Measurements from ENCODE around the gene FHOD3.

Gene FHOD3

GRCh38 chr18:36377626-36378025 lies 80.1 kb downstream of the FHOD3 start:
- H4K20me1 ChIP-seq (ENCODE audit: insufficient read depth, low read length, poor library complexity, severe bottlenecking) = no peaks in the 10 kb centered on the region
- H3K4me3 ChIP-seq (ENCODE audit: low read length, poor library complexity, severe bottlenecking) = no peak overlapping the region
- no peaks in the 10 kb centered on the region for H3F3A ChIP-seq (ENCODE audit: low read depth)

GRCh38 chr18:36378205-36378604 lies 80.7 kb downstream of the FHOD3 start:
- H3K4me1 ChIP-seq (ENCODE audit: insufficient read depth, low read length, poor library complexity, severe bottlenecking) = no peaks in the 10 kb centered on the region
- no peaks in the 10 kb centered on the region for H3K27me3 ChIP-seq (ENCODE audit: insufficient read depth, low read length, poor library complexity, severe bottlenecking)
- H3K4me3 ChIP-seq (ENCODE audit: low read length, poor library complexity, severe bottlenecking) = no peak overlapping the region
- TF ChIP-seq CTCF (conservative IDR thresholded peaks at IDR 0.05; ENCODE audit: low read length) = no peak
- no peak for TF ChIP-seq EZH2phosphoT487 (IDR thresholded peaks at IDR 0.05; ENCODE audit: borderline replicate concordance)
- H3K9me3 ChIP-seq (ENCODE audit: insufficient read depth, low read depth, low read length) = no peaks in the 10 kb centered on the region
- H4K20me1 ChIP-seq (ENCODE audit: insufficient read depth, low read length, poor library complexity, severe bottlenecking) = no peaks in the 10 kb centered on the region
- H3K36me3 ChIP-seq (ENCODE audit: insufficient read depth, low read length) = no peaks in the 10 kb centered on the region
- no peaks in the 10 kb centered on the region for H3K9me2 ChIP-seq (replicated peaks; ENCODE audit: low read depth, low read length)
- H3K79me2 ChIP-seq (ENCODE audit: insufficient read depth, low read length) = no peaks in the 10 kb centered on the region
- H2AFZ ChIP-seq (ENCODE audit: low read length) = no peak overlapping the region
- no peak overlapping the region for H3K4me2 ChIP-seq (ENCODE audit: low read depth, low read length, poor library complexity, severe bottlenecking)
- no peaks in the 10 kb centered on the region for H3F3A ChIP-seq (ENCODE audit: low read depth)
- no peak overlapping the region for H3K9ac ChIP-seq (ENCODE audit: low read depth, low read length, poor library complexity, severe bottlenecking)

More at GRCh38 chr18:36377626-36378025, 80.1 kb downstream of the FHOD3 start:
- Histone ChIP-seq H3K9me3 (ENCODE audit: insufficient read depth, low read depth, low read length) (no peaks in the 10 kb centered on the region), H3K9ac (ENCODE audit: low read depth, low read length, poor library complexity, severe bottlenecking) (no peak overlapping the region), H3K4me1 (ENCODE audit: insufficient read depth, low read length, poor library complexity, severe bottlenecking) (no peaks in the 10 kb centered on the region), H3K36me3 (ENCODE audit: insufficient read depth, low read length) (no peaks in the 10 kb centered on the region), H3K27me3 (ENCODE audit: insufficient read depth, low read length, poor library complexity, severe bottlenecking) (no peaks in the 10 kb centered on the region), H3K4me2 (ENCODE audit: low read depth, low read length, poor library complexity, severe bottlenecking) (no peak overlapping the region), H2AFZ (ENCODE audit: low read length) (no peak overlapping the region), H3K9me2 (replicated peaks; ENCODE audit: low read depth, low read length) (no peaks in the 10 kb centered on the region), H3K79me2 (ENCODE audit: insufficient read depth, low read length) (no peaks in the 10 kb centered on the region)
- TF ChIP-seq EZH2phosphoT487 (IDR thresholded peaks at IDR 0.05; ENCODE audit: borderline replicate concordance) = no peak
- TF ChIP-seq CTCF (conservative IDR thresholded peaks at IDR 0.05; ENCODE audit: low read length) = no peak

GRCh38 chr18:36379435-36379984 lies 82.0 kb downstream of the FHOD3 start:
- H3K27me3 ChIP-seq (ENCODE audit: insufficient read depth, low read length, poor library complexity, severe bottlenecking) = no peaks in the 10 kb centered on the region
- no peaks in the 10 kb centered on the region for H3K9me3 ChIP-seq (ENCODE audit: insufficient read depth, low read depth, low read length)
- H4K20me1 ChIP-seq (ENCODE audit: insufficient read depth, low read length, poor library complexity, severe bottlenecking) = no peaks in the 10 kb centered on the region
- H3K9me2 ChIP-seq (replicated peaks; ENCODE audit: low read depth, low read length) = no peaks in the 10 kb centered on the region
- no peaks in the 10 kb centered on the region for H3K4me1 ChIP-seq (ENCODE audit: insufficient read depth, low read length, poor library complexity, severe bottlenecking)
- no peaks in the 10 kb centered on the region for H3K79me2 ChIP-seq (ENCODE audit: insufficient read depth, low read length)
- TF ChIP-seq CTCF (conservative IDR thresholded peaks at IDR 0.05; ENCODE audit: low read length) (no peak), EZH2phosphoT487 (IDR thresholded peaks at IDR 0.05; ENCODE audit: borderline replicate concordance) (no peak)
- no peak overlapping the region for H3K4me3 ChIP-seq (ENCODE audit: low read length, poor library complexity, severe bottlenecking)
- H3K4me2 ChIP-seq (ENCODE audit: low read depth, low read length, poor library complexity, severe bottlenecking) = no peak overlapping the region
- H3K36me3 ChIP-seq (ENCODE audit: insufficient read depth, low read length) = no peaks in the 10 kb centered on the region
- H3K9ac ChIP-seq (ENCODE audit: low read depth, low read length, poor library complexity, severe bottlenecking) = no peak overlapping the region
- no peak overlapping the region for H2AFZ ChIP-seq (ENCODE audit: low read length)
- H3F3A ChIP-seq (ENCODE audit: low read depth) = no peaks in the 10 kb centered on the region
